HG02642 (cell line): ENCODE data around the gene SLC6A3.

ENCODE experiments used
- ATAC-seq: cut with Tn5 transposase; IDR thresholded peaks from one replicate; pipeline ENCODE4 v1.9.1; 2021; ENCODE audit warnings: mild to moderate bottlenecking; ENCODE audit not compliant: unreplicated experiment, poor library complexity

Gene SLC6A3

GRCh38 chr5:1443171-1443570 lies 2.1 kb downstream of the SLC6A3 start:
- ATAC-seq: no peak

- ATAC-seq: no peak
Observed at GRCh38 chr5:1442222-1443145, 2.8 kb downstream of the SLC6A3 start.

GRCh38 chr5:1441166-1441865 lies 3.9 kb downstream of the SLC6A3 start:
- ATAC-seq: no peak

GRCh38 chr5:1440098-1440493 lies 5.1 kb downstream of the SLC6A3 start:
- ATAC-seq: no peak

GRCh38 chr5:1439388-1440097 lies 5.7 kb downstream of the SLC6A3 start:
- no peak for ATAC-seq

GRCh38 chr5:1438871-1439270 lies 6.4 kb downstream of the SLC6A3 start:
- no peak for ATAC-seq

- ATAC-seq: no peak
Observed at GRCh38 chr5:1437876-1438559, 7.2 kb downstream of the SLC6A3 start.

- no peak for ATAC-seq
Observed at GRCh38 chr5:1437226-1437829, 7.9 kb downstream of the SLC6A3 start.

- no peak for ATAC-seq
Observed at GRCh38 chr5:1436681-1437080, 8.6 kb downstream of the SLC6A3 start.

GRCh38 chr5:1436036-1436435 lies 9.2 kb downstream of the SLC6A3 start:
- ATAC-seq: no peak

- no peak for ATAC-seq
Observed at GRCh38 chr5:1435369-1435768, 9.9 kb downstream of the SLC6A3 start.

GRCh38 chr5:1432296-1432695 lies 12.9 kb downstream of the SLC6A3 start:
- no peak for ATAC-seq

- no peak for ATAC-seq
Observed at GRCh38 chr5:1431896-1432295, 13.3 kb downstream of the SLC6A3 start.

- no peak for ATAC-seq
Observed at GRCh38 chr5:1431021-1431811, 14.0 kb downstream of the SLC6A3 start.

- no peak for ATAC-seq
Observed at GRCh38 chr5:1430121-1430795, 15.0 kb downstream of the SLC6A3 start.

- no peak for ATAC-seq
Observed at GRCh38 chr5:1429496-1429895, 15.7 kb downstream of the SLC6A3 start.

GRCh38 chr5:1429066-1429465 lies 16.2 kb downstream of the SLC6A3 start:
- ATAC-seq: no peak

GRCh38 chr5:1428107-1428506 lies 17.1 kb downstream of the SLC6A3 start:
- ATAC-seq: no peak

- ATAC-seq: no peak
Observed at GRCh38 chr5:1424716-1425115, 20.5 kb downstream of the SLC6A3 start.
